ENCODE measurements around the gene GARS1.

GARS1 gene

DNA sequence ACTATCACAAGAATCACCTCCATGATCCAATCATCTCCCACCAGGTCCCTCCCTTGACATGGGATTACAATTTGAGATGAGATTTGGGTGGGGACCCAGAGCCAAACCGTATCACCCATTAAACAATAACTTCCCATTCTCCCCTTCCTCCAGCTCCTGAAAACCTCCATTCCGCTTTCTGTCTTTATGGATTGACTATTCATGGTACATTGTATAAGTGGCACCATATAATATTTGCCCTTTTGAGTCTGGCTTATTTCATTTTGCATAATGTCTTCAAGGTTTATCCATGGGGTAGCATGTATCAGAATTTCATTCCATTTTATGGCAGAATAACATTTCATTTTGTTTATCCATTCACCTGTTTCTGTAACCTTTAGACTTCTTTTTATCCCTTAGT lies 39.2 kb upstream of the GARS1 start:
- Histone ChIP-seq H3K4me1 (ENCODE audit: control insufficient read depth, insufficient read depth, low read length) (peaks cover 11% of the 10 kb centered on the region; the same call in 1 of the 2 replicates), H3K4me3 (ENCODE audit: low read depth, low read length) (no peak overlapping the region), H3K36me3 (ENCODE audit: control insufficient read depth in 2 of 2, insufficient read depth in 1 of 2, low read length in 2 of 2) (peaks cover 0 to 3% of the 10 kb centered on the region in 2 experiments; a peak in 1 of 3 replicates), H3K27ac (ENCODE audit: extremely low read depth, low read depth, low read length) (no peak overlapping the region), H3K9me3 (ENCODE audit: control insufficient read depth, insufficient read depth, low read depth, low read length) (no peaks in the 10 kb centered on the region)
- TF ChIP-seq ZNF133 (tag by site-specific recombination; IDR thresholded peaks at IDR 0.05) (peak; percentile 90), ZNF354C (tag by site-specific recombination; IDR thresholded peaks at IDR 0.05; ENCODE audit: borderline replicate concordance, low read depth) (no peak)
- TF ChIP-seq, protein P1, sequence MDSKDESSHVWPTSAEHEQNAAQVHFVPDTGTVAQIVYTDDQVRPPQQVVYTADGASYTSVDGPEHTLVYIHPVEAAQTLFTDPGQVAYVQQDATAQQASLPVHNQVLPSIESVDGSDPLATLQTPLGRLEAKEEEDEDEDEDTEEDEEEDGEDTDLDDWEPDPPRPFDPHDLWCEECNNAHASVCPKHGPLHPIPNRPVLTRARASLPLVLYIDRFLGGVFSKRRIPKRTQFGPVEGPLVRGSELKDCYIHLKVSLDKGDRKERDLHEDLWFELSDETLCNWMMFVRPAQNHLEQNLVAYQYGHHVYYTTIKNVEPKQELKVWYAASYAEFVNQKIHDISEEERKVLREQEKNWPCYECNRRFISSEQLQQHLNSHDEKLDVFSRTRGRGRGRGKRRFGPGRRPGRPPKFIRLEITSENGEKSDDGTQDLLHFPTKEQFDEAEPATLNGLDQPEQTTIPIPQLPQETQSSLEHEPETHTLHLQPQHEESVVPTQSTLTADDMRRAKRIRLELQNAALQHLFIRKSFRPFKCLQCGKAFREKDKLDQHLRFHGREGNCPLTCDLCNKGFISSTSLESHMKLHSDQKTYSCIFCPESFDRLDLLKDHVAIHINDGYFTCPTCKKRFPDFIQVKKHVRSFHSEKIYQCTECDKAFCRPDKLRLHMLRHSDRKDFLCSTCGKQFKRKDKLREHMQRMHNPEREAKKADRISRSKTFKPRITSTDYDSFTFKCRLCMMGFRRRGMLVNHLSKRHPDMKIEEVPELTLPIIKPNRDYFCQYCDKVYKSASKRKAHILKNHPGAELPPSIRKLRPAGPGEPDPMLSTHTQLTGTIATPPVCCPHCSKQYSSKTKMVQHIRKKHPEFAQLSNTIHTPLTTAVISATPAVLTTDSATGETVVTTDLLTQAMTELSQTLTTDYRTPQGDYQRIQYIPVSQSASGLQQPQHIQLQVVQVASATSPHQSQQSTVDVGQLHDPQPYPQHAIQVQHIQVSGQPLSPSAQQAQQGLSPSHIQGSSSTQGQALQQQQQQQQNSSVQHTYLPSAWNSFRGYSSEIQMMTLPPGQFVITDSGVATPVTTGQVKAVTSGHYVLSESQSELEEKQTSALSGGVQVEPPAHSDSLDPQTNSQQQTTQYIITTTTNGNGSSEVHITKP (tag by site-specific recombination; IDR thresholded peaks at IDR 0.05), result no peak
- POLR2A ChIA-PET, result no interaction called here
- CTCF ChIA-PET, result interaction anchor here (2.5 kb wide), 1 partner anchor 9 kb away, joined by 7 read pairs; no protein-coding TSS in a partner anchor

DNA sequence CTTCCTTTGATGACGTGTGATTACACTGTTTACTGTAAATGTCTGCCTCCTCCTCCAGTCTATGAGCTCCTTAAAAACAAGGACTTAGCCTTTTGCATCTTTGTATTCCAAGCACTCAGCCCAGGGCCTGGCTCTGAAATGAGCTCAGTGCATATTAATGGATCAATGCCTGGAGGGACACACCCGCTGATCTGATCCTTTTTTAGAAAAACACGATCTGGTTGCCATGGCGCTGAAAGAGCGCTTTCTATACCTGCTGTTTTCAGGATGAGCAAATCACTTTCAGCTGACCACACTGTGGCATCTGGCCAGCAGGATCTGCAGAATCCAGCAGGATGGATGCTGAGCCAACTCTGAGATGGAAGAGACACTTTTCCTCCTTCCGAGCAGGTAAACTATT lies 37.8 kb upstream of the GARS1 start:
- no peak overlapping the region for H3K27ac ChIP-seq (ENCODE audit: extremely low read depth, low read depth, low read length)
- no peaks in the 10 kb centered on the region for H3K9me3 ChIP-seq (ENCODE audit: control insufficient read depth, insufficient read depth, low read depth, low read length)
- ChIA-PET POLR2A (no interaction called here), CTCF (interaction anchor here (0.6 to 2.5 kb wide), 10 partner anchors 8 to 1367 kb away, joined by 3 to 7 read pairs (median 4); no protein-coding TSS in a partner anchor)
- peaks cover 0 to 3% of the 10 kb centered on the region in 2 experiments; a peak in 1 of 3 replicates for H3K36me3 ChIP-seq (ENCODE audit: control insufficient read depth in 2 of 2, insufficient read depth in 1 of 2, low read length in 2 of 2)
- H3K4me1 ChIP-seq (ENCODE audit: control insufficient read depth, insufficient read depth, low read length), result 0 out of 2 replicates have a peak, but pooled peaks cover 3% of the 10 kb centered on the region
- TF ChIP-seq SP7 (tag by site-specific recombination; IDR thresholded peaks at IDR 0.05) (no peak), MEIS1 (CRISPR knock-in tag; IDR thresholded peaks at IDR 0.05; ENCODE audit: borderline replicate concordance) (no peak), IKZF3 (tag by site-specific recombination; IDR thresholded peaks at IDR 0.05) (no peak), ZSCAN30 (tag by site-specific recombination; IDR thresholded peaks at IDR 0.05) (no peak), ZBTB7A (tag by site-specific recombination; IDR thresholded peaks at IDR 0.05; ENCODE audit: low read depth) (no peak), ZNF792 (tag by site-specific recombination; IDR thresholded peaks at IDR 0.05) (no peak), SCRT1 (tag by site-specific recombination; IDR thresholded peaks at IDR 0.05; ENCODE audit: borderline replicate concordance) (no peak), ZFHX2 (tag by site-specific recombination; conservative IDR thresholded peaks at IDR 0.05) (no peak)
- TF ChIP-seq, protein P2, sequence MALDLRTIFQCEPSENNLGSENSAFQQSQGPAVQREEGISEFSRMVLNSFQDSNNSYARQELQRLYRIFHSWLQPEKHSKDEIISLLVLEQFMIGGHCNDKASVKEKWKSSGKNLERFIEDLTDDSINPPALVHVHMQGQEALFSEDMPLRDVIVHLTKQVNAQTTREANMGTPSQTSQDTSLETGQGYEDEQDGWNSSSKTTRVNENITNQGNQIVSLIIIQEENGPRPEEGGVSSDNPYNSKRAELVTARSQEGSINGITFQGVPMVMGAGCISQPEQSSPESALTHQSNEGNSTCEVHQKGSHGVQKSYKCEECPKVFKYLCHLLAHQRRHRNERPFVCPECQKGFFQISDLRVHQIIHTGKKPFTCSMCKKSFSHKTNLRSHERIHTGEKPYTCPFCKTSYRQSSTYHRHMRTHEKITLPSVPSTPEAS (tag by site-specific recombination; IDR thresholded peaks at IDR 0.05), result no peak
- TF ChIP-seq, protein P3, sequence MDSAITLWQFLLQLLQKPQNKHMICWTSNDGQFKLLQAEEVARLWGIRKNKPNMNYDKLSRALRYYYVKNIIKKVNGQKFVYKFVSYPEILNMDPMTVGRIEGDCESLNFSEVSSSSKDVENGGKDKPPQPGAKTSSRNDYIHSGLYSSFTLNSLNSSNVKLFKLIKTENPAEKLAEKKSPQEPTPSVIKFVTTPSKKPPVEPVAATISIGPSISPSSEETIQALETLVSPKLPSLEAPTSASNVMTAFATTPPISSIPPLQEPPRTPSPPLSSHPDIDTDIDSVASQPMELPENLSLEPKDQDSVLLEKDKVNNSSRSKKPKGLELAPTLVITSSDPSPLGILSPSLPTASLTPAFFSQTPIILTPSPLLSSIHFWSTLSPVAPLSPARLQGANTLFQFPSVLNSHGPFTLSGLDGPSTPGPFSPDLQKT (IDR thresholded peaks at IDR 0.05; ENCODE audit: borderline replicate concordance, low read depth, low read length), result no peak
- TF ChIP-seq, protein P4, sequence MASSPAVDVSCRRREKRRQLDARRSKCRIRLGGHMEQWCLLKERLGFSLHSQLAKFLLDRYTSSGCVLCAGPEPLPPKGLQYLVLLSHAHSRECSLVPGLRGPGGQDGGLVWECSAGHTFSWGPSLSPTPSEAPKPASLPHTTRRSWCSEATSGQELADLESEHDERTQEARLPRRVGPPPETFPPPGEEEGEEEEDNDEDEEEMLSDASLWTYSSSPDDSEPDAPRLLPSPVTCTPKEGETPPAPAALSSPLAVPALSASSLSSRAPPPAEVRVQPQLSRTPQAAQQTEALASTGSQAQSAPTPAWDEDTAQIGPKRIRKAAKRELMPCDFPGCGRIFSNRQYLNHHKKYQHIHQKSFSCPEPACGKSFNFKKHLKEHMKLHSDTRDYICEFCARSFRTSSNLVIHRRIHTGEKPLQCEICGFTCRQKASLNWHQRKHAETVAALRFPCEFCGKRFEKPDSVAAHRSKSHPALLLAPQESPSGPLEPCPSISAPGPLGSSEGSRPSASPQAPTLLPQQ (tag by site-specific recombination; IDR thresholded peaks at IDR 0.05), result no peak
- TF ChIP-seq, protein P5, sequence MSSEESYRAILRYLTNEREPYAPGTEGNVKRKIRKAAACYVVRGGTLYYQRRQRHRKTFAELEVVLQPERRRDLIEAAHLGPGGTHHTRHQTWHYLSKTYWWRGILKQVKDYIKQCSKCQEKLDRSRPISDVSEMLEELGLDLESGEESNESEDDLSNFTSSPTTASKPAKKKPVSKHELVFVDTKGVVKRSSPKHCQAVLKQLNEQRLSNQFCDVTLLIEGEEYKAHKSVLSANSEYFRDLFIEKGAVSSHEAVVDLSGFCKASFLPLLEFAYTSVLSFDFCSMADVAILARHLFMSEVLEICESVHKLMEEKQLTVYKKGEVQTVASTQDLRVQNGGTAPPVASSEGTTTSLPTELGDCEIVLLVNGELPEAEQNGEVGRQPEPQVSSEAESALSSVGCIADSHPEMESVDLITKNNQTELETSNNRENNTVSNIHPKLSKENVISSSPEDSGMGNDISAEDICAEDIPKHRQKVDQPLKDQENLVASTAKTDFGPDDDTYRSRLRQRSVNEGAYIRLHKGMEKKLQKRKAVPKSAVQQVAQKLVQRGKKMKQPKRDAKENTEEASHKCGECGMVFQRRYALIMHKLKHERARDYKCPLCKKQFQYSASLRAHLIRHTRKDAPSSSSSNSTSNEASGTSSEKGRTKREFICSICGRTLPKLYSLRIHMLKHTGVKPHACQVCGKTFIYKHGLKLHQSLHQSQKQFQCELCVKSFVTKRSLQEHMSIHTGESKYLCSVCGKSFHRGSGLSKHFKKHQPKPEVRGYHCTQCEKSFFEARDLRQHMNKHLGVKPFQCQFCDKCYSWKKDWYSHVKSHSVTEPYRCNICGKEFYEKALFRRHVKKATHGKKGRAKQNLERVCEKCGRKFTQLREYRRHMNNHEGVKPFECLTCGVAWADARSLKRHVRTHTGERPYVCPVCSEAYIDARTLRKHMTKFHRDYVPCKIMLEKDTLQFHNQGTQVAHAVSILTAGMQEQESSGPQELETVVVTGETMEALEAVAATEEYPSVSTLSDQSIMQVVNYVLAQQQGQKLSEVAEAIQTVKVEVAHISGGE (tag by site-specific recombination; conservative IDR thresholded peaks at IDR 0.05; ENCODE audit: low read depth), result no peak
- no peak overlapping the region for H3K4me3 ChIP-seq (ENCODE audit: low read depth, low read length)
